Retinal pigment epithelial cell (primary cell): Measurements from ENCODE around the gene ADIRF.
A peak's percentile ranks its signal among the peaks of the same experiment; 100 is the strongest.
"Not testable (repeated sequence)": the region's sequence is repeated elsewhere in the genome, so short reads cannot be mapped to it uniquely, and the experiment has no call there.

Experiments used
- DNase-seq: peaks from one replicate; pipeline ENCODE4 v3.0.0-alpha.2; 2010; ENCODE audit warnings: low read depth
- H3K4me3 ChIP-seq: 2 replicates; pipeline ENCODE4 v1.5.1; 2011; ENCODE audit warnings: mild to moderate bottlenecking, low read length, control low read depth, moderate library complexity
- CTCF ChIP-seq: conservative IDR thresholded peaks from 2 replicates; pipeline ENCODE4 v1.5.1; 2011; ENCODE audit warnings: low read depth, low read length, control low read depth, inconsistent platforms

The ADIRF gene

GRCh38 chr10:86943316-86944030 is 24.8 kb upstream of the ADIRF start:
- DNase-seq: no peak
- TF ChIP-seq CTCF: no peak
- H3K4me3 ChIP-seq: no peak overlapping the region

- no peak for DNase-seq
- H3K4me3 ChIP-seq: no peak overlapping the region
- TF ChIP-seq CTCF: no peak
These were observed 24.3 kb upstream of the ADIRF start for GRCh38 chr10:86944031-86944419.

GRCh38 chr10:86944471-86944870 is 23.8 kb upstream of the ADIRF start:
- DNase-seq: no peak
- no peak for TF ChIP-seq CTCF
- no peak overlapping the region for H3K4me3 ChIP-seq

- no peak for TF ChIP-seq CTCF
- no peak for DNase-seq
- no peak overlapping the region for H3K4me3 ChIP-seq
These were observed 23.4 kb upstream of the ADIRF start for GRCh38 chr10:86944907-86945306.

- DNase-seq: no peak
- TF ChIP-seq CTCF: peak; percentile 62
These were observed 22.7 kb upstream of the ADIRF start for GRCh38 chr10:86945361-86946212.

GRCh38 chr10:86946213-86947155 is 21.8 kb upstream of the ADIRF start:
- no peak for DNase-seq
- no peak for TF ChIP-seq CTCF
- H3K4me3 ChIP-seq: no peak overlapping the region

More at GRCh38 chr10:86945361-86946212, 22.7 kb upstream of the ADIRF start:
- no peak overlapping the region for H3K4me3 ChIP-seq

- H3K4me3 ChIP-seq, DNase-seq: not testable (repeated sequence)
These were observed 20.5 kb upstream of the ADIRF start for GRCh38 chr10:86947806-86948205.
